Thoracic aorta (tissue), 2 donors: ENCODE data around the gene DYRK1A. TPM values are rescaled to one million over a fixed set of nuclear protein-coding genes. Genes with fewer than 3 reads are reported as not detected.

Source experiments
- ATAC-seq: fragments of 150-250 bp; one replicate; pipeline ENCODE4 v1.8.0; 2017; ENCODE audit warnings: low read depth; ENCODE audit not compliant: insufficient number of reproducible peaks, low FRiP score
- DNase-seq: peaks from one replicate; pipeline ENCODE4 v3.0.0-alpha.2; 2020; ENCODE audit warnings: low spot score
- H3K27ac ChIP-seq, 2 donors: fragments of 200-600 bp; sonication (generic); 1 replicate in 1 of 2; 2 replicates in 1 of 2; pipeline ENCODE4 v1.5.1; 2016; ENCODE audit warnings: mild to moderate bottlenecking in 2 of 2, moderate library complexity in 2 of 2
- H3K27me3 ChIP-seq: fragments of 200-600 bp; sonication (generic); replicated peaks from 2 replicates; pipeline ENCODE4 v1.6.0; 2016; ENCODE audit warnings: mild to moderate bottlenecking; ENCODE audit not compliant: insufficient read depth
- H3K36me3 ChIP-seq: fragments of 200-600 bp; sonication (generic); one replicate; pipeline ENCODE4 v1.5.1; 2016
- H3K4me1 ChIP-seq, 2 donors: fragments of 200-600 bp; sonication (generic); 1 replicate in 1 of 2; 2 replicates in 1 of 2; pipeline versions ENCODE4 v1.5.1 to v1.6.0; 2016; ENCODE audit warnings: low read depth in 2 of 2, mild to moderate bottlenecking in 1 of 2; ENCODE audit not compliant: control insufficient read depth in 1 of 2
- H3K4me3 ChIP-seq: fragments of 200-600 bp; sonication (generic); 2 replicates; pipeline ENCODE4 v1.5.1; 2016; ENCODE audit warnings: mild to moderate bottlenecking
- H3K9me3 ChIP-seq: fragments of 200-600 bp; sonication (generic); 2 replicates; pipeline ENCODE4 v1.5.1; 2016
- CTCF ChIP-seq: fragments of 200-600 bp; sonication (generic); IDR thresholded peaks from one replicate; pipeline ENCODE4 v1.5.1; 2019; ENCODE audit warnings: antibody characterized with exemption
- total RNA-seq, 2 donors: library from RNA; depleted of rRNA; stranded (reverse); fragments of >200 nt; gene quantifications; one replicate each; pipeline versions ENCODE4 v1.1.0 to v1.2.3, GENCODE V29; 2016

The DYRK1A gene
- total RNA-seq, 2 donors from 2014 or later, result 77.2 to 93.8 TPM

DNA sequence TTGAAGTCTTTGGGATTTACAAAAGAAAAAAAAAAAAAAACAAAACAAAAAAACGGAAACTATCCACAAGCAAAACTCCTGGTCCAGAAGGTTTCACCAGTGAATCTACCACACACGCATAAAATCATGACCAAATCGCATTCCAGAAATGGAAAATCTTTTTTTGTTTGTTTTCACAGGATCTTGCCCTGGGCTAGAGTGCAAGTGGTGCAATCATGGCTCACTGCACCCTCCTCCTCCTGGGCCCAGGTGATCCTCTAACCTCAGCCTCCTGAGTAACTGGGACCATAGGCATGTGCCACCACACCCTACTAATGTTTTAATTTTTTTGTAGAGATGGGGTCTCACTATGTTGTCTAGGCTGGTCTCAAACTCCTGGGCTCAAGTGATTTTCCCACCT is 100.5 kb downstream of the DYRK1A start:
- ATAC-seq, result no peak
- peaks cover 19 to 30% of the 10 kb centered on the region in 2 donors for H3K4me1 ChIP-seq
- TF ChIP-seq CTCF, result no peak

DNA sequence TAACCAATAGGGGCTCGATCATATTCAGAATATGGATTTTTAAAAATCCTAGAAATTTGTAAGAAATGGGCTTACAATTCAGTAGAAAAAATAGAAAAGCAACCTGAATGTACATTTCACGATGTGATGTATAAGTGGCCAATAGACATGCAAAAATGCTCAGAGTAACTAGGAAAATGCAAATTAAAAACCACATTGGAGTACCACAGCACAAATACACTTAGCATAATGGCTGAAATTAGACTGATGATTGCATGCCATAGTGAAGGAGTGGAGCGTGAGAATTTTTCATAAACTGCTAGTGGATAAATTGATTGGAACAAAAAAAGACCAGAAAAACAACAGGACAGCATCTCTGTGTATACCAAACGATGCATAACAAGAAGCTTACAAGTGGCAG is 102.3 kb downstream of the DYRK1A start:
- Histone ChIP-seq H3K4me3 (no peak overlapping the region), H3K36me3 (peaks cover 4% of the 10 kb centered on the region), H3K9me3 (no peaks in the 10 kb centered on the region), H3K27me3 (no peaks in the 10 kb centered on the region), H3K4me1 (peaks cover 15 to 27% of the 10 kb centered on the region in 2 donors), H3K27ac (no peak overlapping the region)
- ATAC-seq (no peak), DNase-seq (no peak)
- TF ChIP-seq CTCF, result no peak

More for the DNA sequence above, 100.5 kb downstream of the DYRK1A start:
- Histone ChIP-seq H3K4me3 (no peak overlapping the region), H3K27ac (no peak overlapping the region), H3K9me3 (no peaks in the 10 kb centered on the region), H3K27me3 (no peaks in the 10 kb centered on the region), H3K36me3 (no peaks in the 10 kb centered on the region)
- DNase-seq, result no peak

DNA sequence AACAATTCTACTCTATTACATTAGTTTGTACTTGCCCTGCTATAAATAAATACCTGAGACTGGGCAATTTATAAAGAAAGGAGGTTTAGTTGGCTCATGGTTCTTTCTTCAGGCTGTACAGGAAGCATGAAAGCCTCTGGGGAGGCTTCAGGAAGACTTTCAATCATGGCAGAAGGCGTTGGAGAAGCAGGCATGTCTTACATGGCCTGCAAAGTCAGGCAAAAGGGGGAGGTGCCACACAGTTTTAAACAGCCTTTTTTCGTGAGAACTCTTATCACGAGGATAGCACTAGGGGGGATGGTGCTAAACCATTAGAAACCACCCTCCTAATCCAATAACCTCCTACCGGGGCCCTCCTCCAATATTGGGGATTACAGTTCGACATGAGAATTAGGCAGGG is 102.9 kb downstream of the DYRK1A start:
- Histone ChIP-seq H3K36me3 (peaks cover 4% of the 10 kb centered on the region), H3K9me3 (no peaks in the 10 kb centered on the region), H3K27me3 (no peaks in the 10 kb centered on the region), H3K4me1 (peaks cover 12 to 21% of the 10 kb centered on the region in 2 donors), H3K4me3 (no peak overlapping the region), H3K27ac (no peak overlapping the region)
- TF ChIP-seq CTCF, result no peak
- ATAC-seq (no peak), DNase-seq (no peak)

DNA sequence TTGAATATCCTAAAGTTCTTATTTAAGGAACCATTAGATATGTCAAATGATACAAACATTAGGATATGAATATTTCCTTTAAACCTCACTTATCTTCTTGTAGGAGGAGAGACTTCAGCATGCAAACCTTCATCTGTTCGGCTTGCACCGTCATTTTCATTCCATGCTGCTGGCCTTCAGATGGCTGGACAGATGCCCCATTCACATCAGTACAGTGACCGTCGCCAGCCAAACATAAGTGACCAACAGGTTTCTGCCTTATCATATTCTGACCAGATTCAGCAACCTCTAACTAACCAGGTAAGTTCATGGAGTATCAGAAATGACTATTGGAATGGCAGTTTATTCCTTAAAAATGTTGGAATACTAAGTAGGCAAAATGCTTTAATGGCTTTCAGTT is 106.0 kb downstream of the DYRK1A start:
- no peak for TF ChIP-seq CTCF
- Histone ChIP-seq H3K4me3 (no peak overlapping the region), H3K27ac (no peak overlapping the region), H3K36me3 (peaks cover 4% of the 10 kb centered on the region), H3K27me3 (no peaks in the 10 kb centered on the region), H3K9me3 (no peaks in the 10 kb centered on the region), H3K4me1 (peaks cover 19 to 38% of the 10 kb centered on the region in 2 donors)
- no peak for DNase-seq
- no peak for ATAC-seq

GRCh38 chr21:37473491-37473890 is 106.9 kb downstream of the DYRK1A start:
- Histone ChIP-seq H3K9me3 (no peaks in the 10 kb centered on the region), H3K27ac (no peak overlapping the region), H3K36me3 (peaks cover 4% of the 10 kb centered on the region), H3K4me3 (no peak overlapping the region), H3K4me1 (peaks cover 25 to 43% of the 10 kb centered on the region in 2 donors), H3K27me3 (no peaks in the 10 kb centered on the region)
- no peak for DNase-seq
- no peak for ATAC-seq
- TF ChIP-seq CTCF, result no peak
